ENCODE results near the gene PANK1. TPM values are rescaled to one million over a fixed set of nuclear protein-coding genes. Genes with fewer than 3 reads are reported as not detected.

Gene PANK1
- total and polyA plus RNA-seq, 2 of the 8 experiments (the other 6 are each of a cell fraction or from before 2014, with no cell fraction given): 18.5 to 40.4 TPM

DNA sequence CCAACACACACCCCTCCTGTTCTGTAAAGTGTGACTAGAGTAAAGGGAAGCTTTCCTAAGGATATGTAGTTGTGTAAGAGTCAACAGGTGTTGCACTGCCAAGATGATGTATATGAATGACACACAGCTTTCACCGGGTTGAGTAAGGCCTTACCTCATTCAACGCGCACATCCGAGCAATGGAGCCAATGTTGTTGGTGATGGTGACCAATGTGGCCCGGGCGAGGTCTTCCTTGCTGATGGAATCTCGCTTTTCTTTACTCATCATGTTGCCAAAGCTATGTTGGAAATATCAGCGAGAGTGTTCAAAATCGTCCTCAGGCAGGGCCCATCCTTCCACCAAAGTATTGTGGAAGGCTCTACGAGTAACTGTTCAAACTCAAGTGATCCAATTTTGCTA, 52.0 kb downstream of the PANK1 start:
- Histone ChIP-seq H2BK120ac (replicated peaks; ENCODE audit: low read depth, low read length) (no peak overlapping the region), H3K9me3 (ENCODE audit: insufficient read depth in 2 of 2, low read depth in 1 of 2, low read length in 1 of 2) (no peaks in the 10 kb centered on the region), H3K4me1 (replicated peaks in 1 of 4; ENCODE audit: control insufficient read depth in 3 of 4, insufficient read depth in 4 of 4, low read length in 3 of 4) (no peaks in the 10 kb centered on the region), H3K79me1 (ENCODE audit: low read depth, low read length) (no peaks in the 10 kb centered on the region; the same call in 1 of the 2 replicates), H2AFZ (ENCODE audit: low read length) (no peak overlapping the region), H2AK5ac (ENCODE audit: low read depth, low read length) (no peak overlapping the region), H4K91ac (replicated peaks; ENCODE audit: insufficient read length, low read length) (no peak overlapping the region), H2BK20ac (ENCODE audit: low read length) (no peak overlapping the region), H2BK15ac (ENCODE audit: low read length) (no peak overlapping the region), H3K23me2 (ENCODE audit: low read depth, low read length) (no peaks in the 10 kb centered on the region), H3K79me2 (ENCODE audit: control insufficient read depth in 1 of 2, insufficient read depth in 2 of 2, low read length in 2 of 2) (no peaks in the 10 kb centered on the region), H3K23ac (ENCODE audit: insufficient read length) (no peak overlapping the region), H3K9ac (replicated peaks in 1 of 4; ENCODE audit: extremely low read depth in 1 of 4, low read depth in 3 of 4, low read length in 3 of 4) (no peak overlapping the region), H4K8ac (ENCODE audit: extremely low read depth, insufficient read depth, low read length) (no peak overlapping the region), H3K18ac (ENCODE audit: extremely low read depth, low read length) (no peak overlapping the region), H3K36me3 (ENCODE audit: control insufficient read depth in 2 of 4, insufficient read depth in 4 of 4, low read length in 3 of 4) (peaks cover 0 to 53% (median 21%) of the 10 kb centered on the region in 4 experiments; a peak in 6 of 8 replicates), H3K27me3 (replicated peaks in 1 of 4; ENCODE audit: control insufficient read depth in 3 of 4, extremely low read depth in 1 of 4, insufficient read depth in 3 of 4, low read length in 3 of 4) (peaks cover 0 to 1% (median 0%) of the 10 kb centered on the region in 4 experiments; a peak in 1 of 7 replicates), H3K4me2 (ENCODE audit: insufficient read depth in 1 of 2, low read depth in 2 of 2, low read length in 2 of 2) (no peak overlapping the region), H3K14ac (ENCODE audit: insufficient read length) (no peak overlapping the region), H4K5ac (ENCODE audit: insufficient read length, low read depth, low read length) (no peak overlapping the region), H3K27ac (ENCODE audit: low read depth, low read length) (no peak overlapping the region), H3K56ac (replicated peaks; ENCODE audit: insufficient read length, low read depth, low read length) (no peak overlapping the region), H2BK5ac (ENCODE audit: low read depth, low read length) (no peak overlapping the region), H3K4ac (replicated peaks; ENCODE audit: insufficient read length, low read depth, low read length) (no peak overlapping the region), H2BK12ac (ENCODE audit: low read depth, low read length) (no peak overlapping the region), H4K20me1 (replicated peaks in 1 of 2; ENCODE audit: control insufficient read depth in 1 of 2, insufficient read depth in 2 of 2, low read length in 2 of 2) (peaks cover 0 to 3% of the 10 kb centered on the region in 2 experiments), H3K4me3 (ENCODE audit: extremely low read depth in 1 of 4, insufficient read depth in 2 of 4, low read depth in 3 of 4, low read length in 4 of 4) (no peak overlapping the region)
- FAIRE-seq (no peak), DNase-seq (ENCODE audit: low read depth in 1 of 2, low spot score in 2 of 2) (no peak)
- no peak for TF ChIP-seq CREB1 (IDR thresholded peaks at IDR 0.05)
- ChIA-PET CTCF (ENCODE audit: partially characterized antibody) (interaction anchor here (0.8 to 1.9 kb wide), 5 partner anchors 20 to 84 kb away, joined by 3 to 5 read pairs (median 3); no protein-coding TSS in a partner anchor), POLR2A (ENCODE audit: partially characterized antibody) (interaction anchor here (0.6 to 1.3 kb wide), 2 partner anchors 14 to 17 kb away, joined by 3 read pairs; no protein-coding TSS in a partner anchor)
- 84% methylated on average over 10 of the region's 10 CpGs; no CpG with 5 or more reads in 1 of the 2 experiments for WGBS, 2 experiments (ENCODE audit: extremely low coverage in 1 of 2, insufficient coverage in 1 of 2, insufficient read length in 1 of 2, insufficient replicate concordance in 2 of 2, low coverage in 1 of 2, low lambda C conversion rate in 2 of 2, missing lambda C conversion rate in 1 of 2)

All from H1 (cell line).